Trophoblast cell (in vitro differentiated cells and primary cell): ENCODE data around the gene BZW2.

ENCODE experiments used
- DNase-seq, 2 donors: peaks; one replicate each; pipeline ENCODE4 v3.0.0-alpha.2; 2016
- H2AFZ ChIP-seq: 2 replicates; pipeline ENCODE4 v1.6.1; 2013; ENCODE audit warnings: low read length, moderate library complexity, mild to moderate bottlenecking; ENCODE audit not compliant: insufficient read depth, poor library complexity
- H2AK5ac ChIP-seq: 2 replicates; pipeline ENCODE4 v1.6.1; 2013; ENCODE audit warnings: mild to moderate bottlenecking, low read length
- H2BK120ac ChIP-seq: 2 replicates; pipeline ENCODE4 v1.6.1; 2013; ENCODE audit warnings: low read length, mild to moderate bottlenecking, moderate library complexity; ENCODE audit not compliant: insufficient read depth, poor library complexity
- H2BK12ac ChIP-seq: 2 replicates; pipeline ENCODE4 v1.6.1; 2013; ENCODE audit warnings: mild to moderate bottlenecking, low read length, moderate library complexity
- H2BK5ac ChIP-seq: 2 replicates; pipeline ENCODE4 v1.6.1; 2013; ENCODE audit warnings: low read length, low read depth, moderate library complexity, mild to moderate bottlenecking; ENCODE audit not compliant: poor library complexity
- H3K14ac ChIP-seq: 2 replicates; pipeline ENCODE4 v1.6.1; 2013; ENCODE audit warnings: mild to moderate bottlenecking, low read length
- H3K18ac ChIP-seq: 2 replicates; pipeline ENCODE4 v1.6.1; 2013; ENCODE audit warnings: mild to moderate bottlenecking, low read length
- H3K23ac ChIP-seq: 2 replicates; pipeline ENCODE4 v1.6.1; 2013; ENCODE audit warnings: low read length
- H3K27ac ChIP-seq: 2 replicates; pipeline ENCODE4 v1.5.1; 2013; ENCODE audit warnings: low read depth, mild to moderate bottlenecking, inconsistent platforms, low read length, moderate library complexity
- H3K27me3 ChIP-seq: 2 replicates; pipeline ENCODE4 v1.6.1; 2013; ENCODE audit warnings: inconsistent platforms, mild to moderate bottlenecking, low read length, moderate library complexity; ENCODE audit not compliant: insufficient read depth
- H3K36me3 ChIP-seq, 2 experiments: 1 replicate in 1 of 2; 2 replicates in 1 of 2; pipeline ENCODE4 v1.6.1; 2013; ENCODE audit warnings: low read length in 2 of 2, mild to moderate bottlenecking in 2 of 2, moderate library complexity in 1 of 2; ENCODE audit not compliant: insufficient read depth in 2 of 2, control insufficient read depth in 1 of 2
- H3K4ac ChIP-seq: 2 replicates; pipeline ENCODE4 v1.6.1; 2013; ENCODE audit warnings: low read depth, mild to moderate bottlenecking, low read length, moderate library complexity
- H3K4me1 ChIP-seq, 2 experiments: 1 replicate in 1 of 2; 2 replicates in 1 of 2; pipeline ENCODE4 v1.6.1; 2013; ENCODE audit warnings: low read length in 2 of 2, mild to moderate bottlenecking in 2 of 2, moderate library complexity in 1 of 2; ENCODE audit not compliant: insufficient read depth in 2 of 2, control insufficient read depth in 1 of 2
- H3K4me2 ChIP-seq: 2 replicates; pipeline ENCODE4 v1.6.1; 2013; ENCODE audit warnings: inconsistent platforms, mild to moderate bottlenecking, low read length, moderate library complexity
- H3K4me3 ChIP-seq: 2 replicates; pipeline ENCODE4 v1.5.1; 2013; ENCODE audit warnings: mild to moderate bottlenecking, low read depth, low read length, inconsistent platforms
- H3K79me1 ChIP-seq: one replicate; pipeline ENCODE4 v1.6.1; 2013; ENCODE audit warnings: low read length
- H3K79me2 ChIP-seq: 2 replicates; pipeline ENCODE4 v1.6.1; 2013; ENCODE audit warnings: low read length, mild to moderate bottlenecking; ENCODE audit not compliant: control insufficient read depth, insufficient read depth, poor library complexity
- H3K9ac ChIP-seq: 2 replicates; pipeline ENCODE4 v1.6.1; 2013; ENCODE audit warnings: mild to moderate bottlenecking, low read length
- H3K9me3 ChIP-seq: 2 replicates; pipeline ENCODE4 v1.6.1; 2013; ENCODE audit warnings: low read depth, mild to moderate bottlenecking, control low read depth, inconsistent platforms, low read length; ENCODE audit not compliant: insufficient read depth
- H4K12ac ChIP-seq: 2 replicates; pipeline ENCODE4 v1.6.1; 2013; ENCODE audit warnings: low read depth, mild to moderate bottlenecking, low read length, moderate library complexity
- H4K8ac ChIP-seq: 2 replicates; pipeline ENCODE4 v1.6.1; 2013; ENCODE audit warnings: low read depth, mild to moderate bottlenecking, low read length, moderate library complexity
- H4K91ac ChIP-seq: one replicate; pipeline ENCODE4 v1.6.1; 2013; ENCODE audit warnings: low read depth, mild to moderate bottlenecking, low read length, moderate library complexity
- WGBS: extraction: QIAGEN DNeasy Blood & Tissue Kit; methylation state at CpG from one replicate; pipeline ENCODE4 v1.1.7; 2013; ENCODE audit warnings: missing lambda C conversion rate; ENCODE audit not compliant: insufficient read length, insufficient coverage; ENCODE audit errors: extremely low coverage; 5-methylcytosine and 5-hydroxymethylcytosine counted together

The BZW2 gene

DNA sequence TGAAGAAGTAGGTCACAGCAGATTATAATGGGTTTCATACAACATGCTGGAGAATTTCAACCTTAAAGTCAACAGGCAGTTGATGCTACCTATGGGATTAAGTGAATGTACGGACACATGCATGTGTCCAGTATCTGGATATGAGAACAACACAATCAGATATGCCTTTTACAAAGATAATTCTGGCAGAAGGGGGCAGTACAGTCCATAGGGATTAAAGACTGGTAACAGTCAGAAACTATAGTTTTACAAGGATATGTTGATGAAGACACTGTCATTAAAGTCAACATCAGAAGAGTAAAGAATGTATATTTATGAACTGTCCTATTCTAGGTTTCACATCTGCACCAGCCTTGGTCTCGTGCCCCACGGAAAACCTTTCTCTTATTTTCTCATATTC, 41.9 kb upstream of the BZW2 start:
- Histone ChIP-seq H3K14ac (no peak overlapping the region), H3K4me2 (no peak overlapping the region), H3K4ac (no peak overlapping the region), H3K4me1 (peaks cover 0 to 2% of the 10 kb centered on the region in 2 experiments), H3K9ac (no peak overlapping the region), H3K27me3 (no peaks in the 10 kb centered on the region), H3K9me3 (peaks cover 2% of the 10 kb centered on the region), H4K12ac (no peak overlapping the region), H3K36me3 (peaks cover 14 to 17% of the 10 kb centered on the region in 2 experiments), H4K91ac (no peak overlapping the region), H2AK5ac (no peak overlapping the region), H3K79me1 (no peaks in the 10 kb centered on the region), H2BK120ac (no peak overlapping the region), H4K8ac (no peak overlapping the region), H3K18ac (no peak overlapping the region), H3K79me2 (no peaks in the 10 kb centered on the region), H2BK12ac (no peak overlapping the region), H2AFZ (no peak overlapping the region), H3K27ac (no peak overlapping the region), H3K23ac (no peak overlapping the region), H2BK5ac (no peak overlapping the region), H3K4me3 (no peak overlapping the region)
- peak in 1 of 2 donors; percentile 53 for DNase-seq
- WGBS, result no CpG with 5 or more reads among the region's 3 CpGs

GRCh38 chr7:16606704-16607103, 39.3 kb upstream of the BZW2 start:
- Histone ChIP-seq H3K4me2 (no peak overlapping the region), H3K79me2 (no peaks in the 10 kb centered on the region), H2BK120ac (no peak overlapping the region), H2BK12ac (no peak overlapping the region), H4K12ac (no peak overlapping the region), H3K4me1 (peaks cover 0 to 2% of the 10 kb centered on the region in 2 experiments), H4K8ac (no peak overlapping the region), H3K4me3 (no peak overlapping the region), H3K27ac (no peak overlapping the region), H4K91ac (no peak overlapping the region), H2AFZ (no peak overlapping the region), H2AK5ac (no peak overlapping the region), H3K79me1 (no peaks in the 10 kb centered on the region), H3K27me3 (no peaks in the 10 kb centered on the region), H3K9ac (no peak overlapping the region), H2BK5ac (no peak overlapping the region), H3K14ac (no peak overlapping the region), H3K36me3 (peaks cover 10 to 13% of the 10 kb centered on the region in 2 experiments), H3K9me3 (peaks cover 2% of the 10 kb centered on the region), H3K23ac (no peak overlapping the region), H3K4ac (no peak overlapping the region), H3K18ac (no peak overlapping the region)
- DNase-seq, result no peak
- WGBS, result no CpG with 5 or more reads among the region's 3 CpGs

- no peak for DNase-seq
- Histone ChIP-seq H3K27ac (no peak overlapping the region), H4K8ac (no peak overlapping the region), H3K4ac (no peak overlapping the region), H3K9me3 (no peaks in the 10 kb centered on the region), H2BK120ac (no peak overlapping the region), H2BK12ac (no peak overlapping the region), H3K79me2 (no peaks in the 10 kb centered on the region), H2AK5ac (no peak overlapping the region), H3K4me1 (peaks cover 0 to 2% of the 10 kb centered on the region in 2 experiments), H3K36me3 (peaks cover 7 to 9% of the 10 kb centered on the region in 2 experiments), H3K9ac (no peak overlapping the region), H3K27me3 (no peaks in the 10 kb centered on the region), H2AFZ (no peak overlapping the region), H3K4me2 (no peak overlapping the region), H2BK5ac (no peak overlapping the region), H3K4me3 (no peak overlapping the region), H3K18ac (no peak overlapping the region), H3K79me1 (no peaks in the 10 kb centered on the region), H4K12ac (no peak overlapping the region), H3K14ac (no peak overlapping the region), H4K91ac (no peak overlapping the region), H3K23ac (no peak overlapping the region)
- no CpG with 5 or more reads among the region's 4 CpGs for WGBS
Measured at GRCh38 chr7:16609842-16610450, 36.0 kb upstream of the BZW2 start.

- Histone ChIP-seq H3K14ac (no peak overlapping the region), H2BK12ac (no peak overlapping the region), H3K27ac (no peak overlapping the region), H3K4me3 (no peak overlapping the region), H3K4ac (no peak overlapping the region), H3K27me3 (no peaks in the 10 kb centered on the region), H2BK5ac (no peak overlapping the region), H2AK5ac (no peak overlapping the region), H3K23ac (no peak overlapping the region), H3K4me1 (peaks cover 0 to 2% of the 10 kb centered on the region in 2 experiments), H3K36me3 (peaks cover 11 to 14% of the 10 kb centered on the region in 2 experiments), H3K79me1 (no peaks in the 10 kb centered on the region), H2BK120ac (no peak overlapping the region), H2AFZ (no peak overlapping the region), H3K9me3 (peaks cover 3% of the 10 kb centered on the region), H4K8ac (no peak overlapping the region), H3K9ac (no peak overlapping the region), H3K18ac (no peak overlapping the region), H3K79me2 (no peaks in the 10 kb centered on the region), H4K12ac (no peak overlapping the region), H4K91ac (no peak overlapping the region), H3K4me2 (no peak overlapping the region)
- no peak for DNase-seq
- WGBS, result no CpG with 5 or more reads among the region's 2 CpGs
Measured at GRCh38 chr7:16611711-16612110, 34.3 kb upstream of the BZW2 start.
